ENCODE results near the gene CCDC80.

- no peak for TF ChIP-seq EZH2 (IDR thresholded peaks at IDR 0.05)
- no peak for TF ChIP-seq POLR2AphosphoS5 (IDR thresholded peaks at IDR 0.05; ENCODE audit: borderline replicate concordance, low read depth, low read length)
Measured at GRCh38 chr3:112579697-112580096, 61.2 kb downstream of the CCDC80 start.
